Measurements from ENCODE around the gene CNN3. TPM values are rescaled to one million over a fixed set of nuclear protein-coding genes. Genes with fewer than 3 reads are reported as not detected.

Gene CNN3
- total RNA-seq, 2 experiments from 2014 or later = not detected

GRCh38 chr1:94931254-94931841 is 4.4 kb upstream of the CNN3 start:
- CTCF ChIA-PET (ENCODE audit: unreplicated experiment) = no interaction called here
- Histone ChIP-seq H4K20me1 (ENCODE audit: insufficient read depth, low read length) (no peaks in the 10 kb centered on the region), H3K27ac (ENCODE audit: low read depth, low read length, poor library complexity, severe bottlenecking) (no peak overlapping the region), H3K9me2 (ENCODE audit: insufficient read depth, low read length) (no peaks in the 10 kb centered on the region), H3K79me2 (ENCODE audit: insufficient read depth, low read depth, low read length) (no peaks in the 10 kb centered on the region), H3K4me2 (ENCODE audit: low read length) (no peak overlapping the region), H3K9me3 (ENCODE audit: low read length) (no peaks in the 10 kb centered on the region), H3K4me3 (ENCODE audit: low read depth, low read length, poor library complexity, severe bottlenecking) (no peak overlapping the region), H3K4me1 (ENCODE audit: insufficient read depth, low read length, poor library complexity, severe bottlenecking) (no peaks in the 10 kb centered on the region), H3K36me3 (ENCODE audit: insufficient read depth, low read length) (no peaks in the 10 kb centered on the region), H2AFZ (ENCODE audit: low read length) (no peak overlapping the region)
- intact Hi-C loops (cut with micrococcal nuclease; ENCODE audit: unreplicated experiment) = no loop called here
- POLR2A ChIA-PET = no interaction called here
- TF ChIP-seq CTCF (conservative IDR thresholded peaks at IDR 0.05; ENCODE audit: low read length) (no peak), EZH2phosphoT487 (IDR thresholded peaks at IDR 0.05; ENCODE audit: borderline replicate concordance, low read depth, low read length) (no peak)
- no TSS peak for BruUV-seq (replicated peaks)
- no peak for DNase-seq (ENCODE audit: low spot score)

- Histone ChIP-seq H3K4me1 (ENCODE audit: insufficient read depth, low read length, poor library complexity, severe bottlenecking) (no peaks in the 10 kb centered on the region), H3K36me3 (ENCODE audit: insufficient read depth, low read length) (no peaks in the 10 kb centered on the region), H4K20me1 (ENCODE audit: insufficient read depth, low read length) (no peaks in the 10 kb centered on the region), H3K4me3 (ENCODE audit: low read depth, low read length, poor library complexity, severe bottlenecking) (no peak overlapping the region), H2AFZ (ENCODE audit: low read length) (no peak overlapping the region), H3K27ac (ENCODE audit: low read depth, low read length, poor library complexity, severe bottlenecking) (no peak overlapping the region), H3K9me3 (ENCODE audit: low read length) (no peaks in the 10 kb centered on the region), H3K9me2 (ENCODE audit: insufficient read depth, low read length) (no peaks in the 10 kb centered on the region), H3K4me2 (ENCODE audit: low read length) (no peak overlapping the region), H3K79me2 (ENCODE audit: insufficient read depth, low read depth, low read length) (no peaks in the 10 kb centered on the region)
- CTCF ChIA-PET (ENCODE audit: unreplicated experiment) = no interaction called here
- TF ChIP-seq EZH2phosphoT487 (IDR thresholded peaks at IDR 0.05; ENCODE audit: borderline replicate concordance, low read depth, low read length) (no peak), CTCF (conservative IDR thresholded peaks at IDR 0.05; ENCODE audit: low read length) (no peak)
- BruUV-seq (replicated peaks) = no TSS peak
- POLR2A ChIA-PET = no interaction called here
- DNase-seq (ENCODE audit: low spot score) = no peak
- intact Hi-C loops (cut with micrococcal nuclease; ENCODE audit: unreplicated experiment) = no loop called here
Measured at GRCh38 chr1:94929351-94930217, 2.7 kb upstream of the CNN3 start.
